NK-92 treated with Interleukin-12 subunit alpha and Interleukin-12 subunit beta, amount 100 ng/mL, for 24 hours (cell line): ENCODE measurements around the gene MT1G.

Experiments used
- DNase-seq: peaks from one replicate; lab custom pipeline; 2025; lab: John Stamatoyannopoulos, UW

Gene MT1G

DNA sequence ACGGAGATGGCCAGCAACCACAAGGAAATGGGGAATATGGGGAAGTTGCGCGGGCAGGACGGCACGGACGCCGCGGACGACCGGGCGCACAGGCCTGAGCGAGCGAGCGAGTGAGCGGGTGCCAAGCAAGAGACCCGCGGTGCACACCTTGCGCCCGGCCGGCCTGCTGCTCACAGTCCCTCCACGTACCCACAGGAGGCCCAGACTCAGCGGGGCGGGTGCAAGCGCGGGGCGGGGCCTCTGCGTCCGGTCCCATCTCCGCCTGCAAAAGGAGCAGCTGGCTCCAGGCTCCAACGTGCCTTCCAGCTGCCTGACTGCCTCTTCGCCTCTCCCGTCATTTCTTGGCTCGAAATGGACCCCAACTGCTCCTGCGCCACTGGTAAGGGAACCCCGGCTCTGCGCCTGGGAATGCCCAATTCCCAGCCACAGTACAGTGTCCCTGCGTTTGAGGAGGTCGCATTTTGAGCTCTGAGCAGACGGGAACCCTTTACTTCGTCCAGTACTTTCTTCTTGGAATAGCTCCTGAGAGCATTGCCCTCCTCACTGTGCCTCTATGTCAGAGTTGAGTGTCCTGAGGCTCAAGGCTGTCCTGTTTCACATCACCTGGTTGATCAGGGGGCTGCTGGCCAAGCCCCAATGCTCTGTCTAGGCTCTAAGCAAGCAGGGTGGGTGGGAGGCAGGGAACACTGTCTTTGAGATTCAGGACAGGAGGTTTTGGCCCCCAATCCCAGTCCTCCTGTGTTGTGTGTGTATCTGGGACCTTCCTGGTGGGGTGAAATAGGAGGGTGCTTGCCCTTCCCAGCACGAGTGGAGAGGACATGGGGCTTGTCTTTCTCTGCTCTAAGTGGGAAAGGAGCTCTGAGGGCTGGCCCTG is 50.4 kb downstream of the MT1G start:
- no peak for DNase-seq
